Hepatic stellate cell (primary cell): ENCODE measurements around the gene LIN54.
"Not testable (repeated sequence)": the region's sequence is repeated elsewhere in the genome, so short reads cannot be mapped to it uniquely, and the experiment has no call there.

Experiments used
- DNase-seq: peaks from one replicate; pipeline ENCODE4 v3.0.0; 2011; ENCODE audit warnings: low spot score

The LIN54 gene

DNA sequence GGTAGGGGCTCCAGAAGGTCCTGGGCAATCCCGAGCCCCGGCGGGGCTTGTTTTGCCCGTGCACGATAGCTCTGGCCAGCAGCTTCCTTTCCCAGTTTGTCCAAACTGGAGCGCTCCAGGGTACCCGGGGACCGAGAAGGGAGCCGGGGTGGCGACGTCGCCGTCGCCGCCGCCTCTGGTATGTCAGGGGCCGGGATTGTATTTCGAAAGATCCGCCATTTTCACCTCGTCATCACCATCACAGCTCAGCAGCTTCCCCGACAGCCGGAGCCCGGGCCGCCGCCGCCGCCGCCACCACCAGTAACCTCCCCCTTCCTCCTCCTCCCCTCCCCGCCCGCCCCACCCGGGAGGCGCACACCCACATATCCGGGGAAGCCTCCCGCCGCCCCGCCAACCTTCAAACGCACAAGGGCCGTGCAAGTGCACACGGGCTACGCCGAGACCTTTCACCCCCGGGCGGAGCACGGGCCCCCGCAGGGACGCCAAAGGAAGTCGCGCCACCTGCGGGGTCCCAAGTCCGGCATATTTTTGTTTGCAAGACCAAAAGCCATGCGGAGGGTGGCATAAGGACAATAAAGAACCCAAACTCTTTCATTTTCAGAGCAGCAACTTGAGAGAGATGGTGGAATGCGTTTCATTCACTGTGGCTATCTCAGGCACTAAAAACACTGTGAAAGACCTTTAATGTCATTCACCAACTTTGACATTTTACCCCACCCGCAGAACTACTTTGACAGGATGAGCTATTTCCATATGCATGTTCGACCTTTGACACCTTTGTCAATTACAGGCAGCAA is at the start of gene LIN54:
TSS of gene LIN54 (minus strand) at position 302 of the 797 bp plus-strand sequence. CDS start 25,979 bp downstream, outside the sequence.
- peak; percentile 89 for DNase-seq

GRCh38 chr4:83054928-83055327 is 44.3 kb upstream of the LIN54 start:
- DNase-seq, result peak; percentile 21

DNA sequence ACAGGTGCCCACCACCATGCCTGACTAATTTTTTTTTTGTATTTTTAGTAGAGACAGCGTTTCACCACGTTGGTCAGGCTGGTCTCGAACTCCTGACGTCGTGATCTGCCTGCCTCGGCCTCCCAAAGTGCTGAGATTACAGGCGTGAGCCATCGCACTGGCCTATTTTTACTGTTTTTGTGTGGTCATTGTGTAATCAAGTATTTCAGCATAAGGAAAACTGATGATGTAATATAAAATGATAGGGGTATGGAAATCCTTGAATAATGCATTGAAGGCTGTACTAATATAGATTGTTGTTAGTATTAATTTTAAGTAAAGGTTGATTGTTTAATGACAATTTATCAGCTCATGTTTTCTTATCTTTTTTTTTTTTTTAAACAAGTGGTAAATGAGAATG is 38.2 kb upstream of the LIN54 start:
- DNase-seq, result not testable (repeated sequence)

- DNase-seq, result no peak
Observed at GRCh38 chr4:83046693-83047473, 36.3 kb upstream of the LIN54 start.

GRCh38 chr4:83043801-83044407 is 33.3 kb upstream of the LIN54 start:
- peak; percentile 41 for DNase-seq

- not testable (repeated sequence) for DNase-seq
Observed at GRCh38 chr4:83043157-83043556, 32.5 kb upstream of the LIN54 start.

GRCh38 chr4:83040269-83040668 is 29.6 kb upstream of the LIN54 start:
- no peak for DNase-seq

- DNase-seq, result no peak
Observed at GRCh38 chr4:83036991-83037665, 26.5 kb upstream of the LIN54 start.

- peak; percentile 96 for DNase-seq
Observed at GRCh38 chr4:83034630-83035494, 24.2 kb upstream of the LIN54 start, which contains the start of gene COPS4. Gene COPS4 (plus strand): TSS chr4:83035183. CDS start chr4:83035225, 42 bp downstream.

GRCh38 chr4:83029688-83030087 is 19.1 kb upstream of the LIN54 start:
- DNase-seq, result no peak

DNA sequence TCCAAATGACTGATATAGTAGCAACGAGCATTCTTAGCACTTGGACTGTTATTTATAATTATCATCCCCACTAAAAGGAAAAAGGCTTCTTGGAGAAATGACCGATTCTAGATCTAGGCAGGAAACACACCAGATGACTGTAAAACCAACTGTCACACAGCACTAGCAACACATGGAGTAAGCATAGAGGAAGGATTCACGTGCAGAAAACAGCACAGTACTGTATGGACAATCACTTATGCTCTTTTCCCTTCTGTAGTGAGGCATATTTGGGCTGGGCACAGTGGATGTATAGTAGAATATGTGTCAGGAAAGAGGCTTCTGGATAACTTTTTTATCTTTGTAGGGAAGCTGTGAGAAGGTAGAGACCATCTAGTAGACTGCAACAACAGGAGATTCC is 18.4 kb upstream of the LIN54 start:
- no peak for DNase-seq

- DNase-seq, result no peak
Observed at GRCh38 chr4:83025563-83025962, 14.9 kb upstream of the LIN54 start.

GRCh38 chr4:83024233-83024632 is 13.6 kb upstream of the LIN54 start:
- DNase-seq, result no peak

DNA sequence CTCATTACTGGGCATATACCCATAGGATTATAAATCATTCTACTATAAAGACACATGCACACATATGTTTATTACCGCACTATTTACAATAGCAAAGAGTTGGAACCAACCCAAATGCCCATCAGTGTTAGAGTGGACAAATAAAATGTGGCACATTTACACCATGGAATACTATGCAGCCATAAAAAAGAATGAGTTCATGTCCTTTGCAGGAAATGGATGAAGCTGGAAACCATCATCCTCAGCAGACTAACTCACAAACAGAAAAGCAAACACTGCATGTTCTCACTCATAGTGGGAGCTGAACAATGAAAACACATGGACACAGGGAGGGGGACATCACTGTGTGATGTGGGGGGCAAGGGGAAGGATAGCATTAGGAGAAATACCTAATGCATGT is 13.0 kb upstream of the LIN54 start:
- not testable (repeated sequence) for DNase-seq

- DNase-seq, result no peak
Observed at GRCh38 chr4:83022724-83023450, 12.3 kb upstream of the LIN54 start.

GRCh38 chr4:83019794-83020494 is 9.3 kb upstream of the LIN54 start:
- DNase-seq, result no peak

GRCh38 chr4:83013902-83014301 is 3.3 kb upstream of the LIN54 start:
- no peak for DNase-seq

GRCh38 chr4:83013420-83013867 is 2.8 kb upstream of the LIN54 start:
- no peak for DNase-seq

DNA sequence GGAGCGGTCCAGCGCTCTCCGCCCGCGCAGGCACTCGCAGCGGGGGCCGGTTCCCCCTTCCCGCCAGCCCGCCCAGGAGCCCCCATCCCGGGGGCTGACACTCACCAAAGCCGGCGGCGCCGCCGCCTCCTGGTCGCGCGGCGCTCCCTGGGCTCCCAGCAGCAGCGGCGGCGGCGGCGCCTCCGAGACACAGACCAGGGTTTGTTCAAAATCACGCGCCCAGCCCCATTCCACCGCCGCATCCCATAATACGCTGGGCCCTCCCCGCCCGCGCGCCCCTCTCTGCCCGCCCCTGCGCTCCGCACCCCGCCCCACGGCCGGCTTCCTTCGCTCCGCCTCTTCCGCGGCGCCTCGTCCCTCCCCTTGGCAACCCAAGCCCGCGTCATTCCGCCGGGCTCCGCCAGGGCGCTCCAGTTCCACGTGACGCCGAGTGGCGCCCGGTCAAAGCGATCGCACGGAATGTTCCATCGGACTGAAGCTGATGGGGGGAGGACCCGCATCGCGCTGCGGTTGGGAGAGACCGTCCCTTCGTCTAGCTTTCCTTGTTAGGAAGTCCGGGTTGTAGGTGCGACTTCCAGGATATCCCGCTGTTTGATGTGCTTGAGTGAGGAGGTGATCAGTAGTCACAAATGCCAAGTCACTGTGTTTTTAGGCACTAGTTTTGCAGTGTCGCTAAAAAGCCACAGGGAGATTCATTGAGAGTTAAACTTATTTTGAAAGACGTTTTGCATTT is 2.2 kb upstream of the LIN54 start:
- DNase-seq, result peak; percentile 91
